CD4-positive, alpha-beta T cell treated with Interleukin-15 for 4 hours (primary cell): ENCODE results near the gene PIGQ.

Experiments used
- DNase-seq: peaks from one replicate; pipeline ENCODE4 v3.0.0-alpha.2; 2020; ENCODE audit warnings: low spot score

PIGQ gene

DNA sequence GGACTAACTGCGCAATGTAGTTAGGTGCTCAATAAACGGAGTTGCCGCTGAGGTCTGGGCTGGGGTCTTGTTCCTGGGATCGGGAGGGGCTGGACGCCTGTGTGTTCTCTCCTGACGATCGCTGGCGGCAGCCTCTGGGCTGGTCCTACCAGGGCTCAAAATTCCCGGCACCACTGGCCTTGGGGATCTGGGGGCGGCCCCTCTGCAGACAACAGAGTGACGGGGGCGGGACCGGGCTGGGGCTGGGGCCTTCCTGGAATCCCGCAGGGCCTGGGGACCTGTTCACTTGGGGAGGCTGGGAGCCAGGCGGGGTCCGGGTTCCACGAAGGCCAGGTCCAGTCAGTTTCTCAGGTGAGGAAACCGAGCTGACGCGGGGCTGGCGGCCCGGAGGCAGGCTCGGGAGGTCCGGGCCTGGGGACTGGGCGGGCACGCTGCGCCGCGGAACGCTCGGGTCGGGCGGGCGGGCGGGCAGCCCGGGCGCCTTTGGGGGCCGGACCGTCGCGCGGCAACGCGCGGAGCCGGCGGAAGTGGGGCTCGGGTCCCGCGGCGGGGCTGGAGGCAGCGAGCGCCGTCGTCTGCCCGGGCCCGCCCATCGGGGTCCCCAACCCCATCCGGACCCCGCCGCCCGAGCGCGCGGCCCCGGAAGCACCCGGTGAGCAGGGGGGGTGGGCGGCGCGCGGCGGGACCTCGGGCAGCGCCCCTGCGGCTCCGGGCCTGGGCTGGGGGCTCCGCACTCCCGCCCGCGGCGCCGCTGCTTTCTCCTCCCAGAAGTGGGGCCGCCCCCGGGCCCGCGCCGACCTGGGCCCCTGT is at the start of gene PIGQ:
TSS of gene PIGQ (plus strand) at position 524 of the 810 bp plus-strand sequence. CDS start 4,107 bp downstream, outside the sequence.
- peak; percentile 60 for DNase-seq

- no peak for DNase-seq
Observed at GRCh38 chr16:520847-521246, 48.9 kb upstream of the PIGQ start.

DNA sequence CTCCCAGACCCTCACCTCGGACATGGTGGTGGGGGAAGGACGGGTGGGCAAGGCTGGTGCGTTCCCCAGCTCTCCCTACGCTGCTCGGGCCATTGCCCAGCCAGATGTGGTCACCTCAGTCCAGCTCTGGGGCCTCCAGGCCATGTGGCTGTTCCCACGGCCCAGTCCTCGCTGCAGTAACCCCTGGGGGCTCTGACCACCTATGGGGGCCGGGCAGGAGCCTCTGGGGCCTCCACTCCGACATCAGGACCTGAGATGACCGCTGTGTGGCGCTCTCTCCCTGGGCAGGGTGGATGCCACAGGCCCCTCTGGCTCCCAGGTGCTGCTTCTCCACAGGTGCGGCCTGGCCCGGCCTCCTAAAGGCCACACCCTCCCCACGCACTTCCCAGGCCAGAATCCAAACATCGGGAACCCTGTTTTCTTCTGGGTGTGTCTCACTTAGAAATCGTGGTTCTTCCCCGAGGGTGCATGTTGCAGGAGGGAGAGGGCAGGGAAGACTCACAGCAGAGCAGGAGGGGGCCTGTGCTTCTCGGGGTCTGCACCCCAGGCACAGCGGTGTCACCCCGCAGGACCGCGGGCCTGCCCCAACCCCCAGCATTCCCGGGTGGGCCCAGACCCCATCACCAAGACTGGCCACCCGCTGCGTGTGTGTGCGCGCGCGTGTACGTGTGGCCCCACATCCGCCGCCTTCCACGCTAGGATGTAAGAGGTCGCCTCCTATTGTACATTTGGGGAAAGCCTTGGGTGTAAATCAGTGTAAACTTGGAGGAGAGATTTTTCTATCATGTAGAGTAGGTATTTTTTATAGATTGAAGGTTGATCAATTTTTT is 48.2 kb upstream of the PIGQ start:
- no peak for DNase-seq

DNA sequence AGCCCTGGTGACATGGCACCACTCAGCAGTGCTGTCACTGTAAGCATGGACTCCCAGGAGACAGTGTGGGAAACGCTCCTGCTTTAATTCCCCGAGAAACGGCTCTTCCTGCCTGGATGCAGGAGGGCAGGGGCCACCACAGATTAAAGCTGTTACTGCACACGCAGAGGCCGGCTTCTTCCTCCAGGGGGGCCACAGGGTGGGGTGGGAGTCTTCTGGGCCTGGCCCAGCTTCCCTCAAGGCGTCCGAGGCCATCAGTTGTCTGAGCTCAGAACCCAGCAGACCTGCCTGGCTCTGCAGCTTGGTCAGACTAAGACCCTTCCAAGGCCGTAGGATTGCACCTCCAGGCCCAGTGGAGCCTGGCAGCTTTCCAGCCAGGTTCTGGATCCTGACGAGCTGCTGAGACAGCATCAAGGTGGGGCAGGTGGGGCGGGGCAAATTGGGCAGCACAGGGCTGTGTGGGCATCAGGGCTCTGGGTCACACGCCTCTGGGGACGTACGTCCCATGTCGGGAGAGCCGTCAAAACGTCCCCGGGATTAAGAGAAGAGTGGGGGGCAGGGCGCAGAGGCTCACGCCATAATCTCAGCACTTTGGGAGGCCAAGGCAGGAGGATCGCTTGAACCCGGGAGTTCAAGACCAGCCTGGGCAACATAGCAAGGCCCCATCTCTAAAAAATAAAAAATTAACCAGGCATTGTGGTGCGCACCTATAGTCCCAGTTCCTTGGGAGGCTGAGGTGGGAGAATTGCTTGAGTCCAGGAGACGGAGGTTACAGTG is 47.3 kb upstream of the PIGQ start:
- DNase-seq = no peak

DNA sequence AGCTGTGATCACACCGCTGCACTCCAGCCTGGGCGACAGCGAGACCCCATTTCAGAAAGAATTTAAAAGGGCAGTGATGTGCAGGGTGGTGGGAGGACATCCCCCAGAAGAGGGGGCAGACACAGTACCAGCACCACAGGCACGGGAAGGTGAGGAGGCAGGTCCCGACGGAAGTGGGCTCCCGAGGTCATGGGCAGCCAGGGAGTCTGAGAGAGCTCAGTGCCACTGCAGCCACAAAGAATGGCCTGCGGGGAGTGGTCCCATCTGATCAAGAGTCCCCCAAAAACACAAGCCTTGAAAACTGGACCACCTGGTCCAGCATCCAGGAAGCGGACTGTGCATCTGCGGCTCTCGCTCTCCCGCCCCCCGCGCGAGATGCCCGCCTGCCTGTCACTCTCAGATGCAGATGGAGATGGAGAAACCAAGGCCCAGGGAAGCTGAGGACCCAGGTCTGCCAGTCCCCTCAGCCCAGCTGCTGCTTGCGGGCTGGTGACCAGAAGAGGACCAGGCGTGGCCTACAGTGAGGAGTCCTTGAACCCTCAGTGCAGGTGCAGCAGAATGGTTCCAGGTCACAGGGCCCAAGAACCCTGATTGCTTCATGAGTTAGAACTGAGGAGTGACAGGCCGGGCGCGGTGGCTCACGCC is 46.5 kb upstream of the PIGQ start:
- no peak for DNase-seq

DNA sequence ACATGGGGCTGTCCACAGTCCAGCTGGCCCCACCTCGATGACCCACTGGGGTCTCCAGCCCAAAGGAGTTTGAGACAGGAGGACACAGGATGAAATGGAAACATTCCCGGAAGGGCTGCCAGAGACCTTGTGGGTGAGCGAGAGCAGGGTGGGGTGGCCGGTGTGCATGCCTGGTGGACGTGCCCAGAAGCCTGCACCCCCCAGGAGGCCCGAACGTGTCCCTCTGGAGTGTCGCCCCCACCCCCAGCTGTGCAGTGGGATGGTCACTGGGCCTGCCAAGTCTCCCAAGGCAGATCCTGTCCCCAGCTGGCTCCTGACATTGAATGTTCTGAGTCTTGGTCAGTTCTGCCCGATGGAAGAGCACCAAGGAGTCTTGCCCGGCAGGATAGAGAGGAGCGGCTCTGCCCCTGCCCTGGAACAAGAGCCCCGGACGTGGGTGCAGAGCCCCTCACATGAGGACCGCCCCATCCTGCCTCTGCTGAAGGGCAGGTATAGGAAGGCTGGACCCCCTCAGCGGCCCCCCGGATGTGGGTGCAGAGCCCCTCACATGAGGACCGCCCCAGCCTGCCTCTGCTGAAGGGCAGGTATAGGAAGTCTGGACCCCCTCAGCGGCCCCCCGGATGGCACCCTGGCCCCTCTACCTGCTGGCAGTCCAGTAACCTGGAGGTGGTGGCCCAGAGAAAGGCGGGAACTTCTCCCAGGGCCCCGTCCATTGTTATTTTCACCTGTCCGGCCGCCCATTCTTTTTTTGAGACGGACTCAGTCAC is 45.3 kb upstream of the PIGQ start:
- DNase-seq = no peak

DNA sequence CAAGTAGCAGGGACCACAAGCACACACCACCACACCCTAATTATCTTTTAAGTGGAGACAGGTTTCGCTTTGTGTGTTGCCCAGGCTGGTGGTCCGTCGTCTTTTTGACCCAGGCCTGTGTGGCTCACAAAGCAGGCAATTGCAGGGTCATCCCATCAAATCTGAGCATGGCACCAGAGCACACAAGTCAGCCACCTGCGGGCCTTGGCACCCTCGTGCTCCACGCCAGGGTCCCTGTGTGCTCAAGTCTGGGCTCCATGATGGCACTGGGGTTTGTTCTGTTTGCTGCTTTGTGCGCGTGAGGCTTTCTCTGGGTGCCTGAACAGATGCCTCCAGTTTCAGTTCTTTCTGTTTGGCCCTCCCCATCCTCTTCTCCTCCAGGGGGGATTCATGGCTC is 44.6 kb upstream of the PIGQ start:
- DNase-seq = no peak

GRCh38 chr16:525520-526180 is 44.1 kb upstream of the PIGQ start:
- DNase-seq = peak; percentile 73

GRCh38 chr16:526181-527014 is 43.4 kb upstream of the PIGQ start:
- no peak for DNase-seq

GRCh38 chr16:527015-527903 is 42.5 kb upstream of the PIGQ start, which contains the start of gene CAPN15:
Gene CAPN15 (plus strand): TSS chr16:527712. CDS start chr16:546839, 19,127 bp downstream.
- peak; percentile 79 for DNase-seq

DNA sequence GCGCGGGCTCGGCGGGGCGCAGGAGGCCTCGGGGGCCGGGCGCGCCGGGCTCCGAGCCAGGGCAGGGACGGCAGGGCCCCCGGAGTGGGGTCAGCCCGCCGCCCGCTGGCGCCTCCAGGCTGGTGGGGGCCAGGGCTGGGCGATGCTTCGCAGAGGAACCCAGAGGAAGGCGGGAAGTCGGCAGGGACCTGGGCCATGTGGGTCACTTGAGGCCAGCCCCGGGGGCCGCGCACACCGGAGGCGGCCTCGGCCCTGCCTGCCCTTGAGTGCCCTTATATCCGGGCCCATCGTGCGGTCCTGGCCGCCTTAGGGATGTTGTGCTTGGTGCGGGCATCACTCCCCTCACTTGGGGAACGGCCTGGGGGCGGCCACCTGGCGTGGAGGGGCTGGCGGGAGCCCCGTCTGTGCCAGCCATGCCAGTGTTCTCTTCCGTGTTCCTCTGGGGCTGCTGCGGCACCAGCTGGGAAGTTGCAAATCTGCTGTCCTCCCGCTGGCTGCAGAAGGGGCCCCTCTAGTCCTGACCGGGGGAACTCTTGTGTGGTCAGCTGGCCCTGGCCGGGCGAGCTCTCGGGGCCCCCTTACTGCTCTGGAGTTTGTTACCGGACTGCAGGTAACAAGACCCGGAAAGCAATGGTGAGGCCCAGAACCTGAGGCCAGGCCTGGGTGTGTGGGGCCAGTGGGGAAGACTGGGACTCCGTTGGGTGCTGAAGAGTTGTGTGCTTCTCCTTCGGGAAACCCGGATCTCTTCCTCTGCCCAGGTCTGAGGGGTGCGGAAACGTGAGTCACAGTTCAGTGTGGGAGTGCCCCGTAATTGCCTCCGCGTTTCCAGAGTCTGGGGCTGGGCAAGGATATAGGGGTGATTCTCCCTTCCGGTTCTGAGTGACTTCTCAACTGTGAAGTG is 41.4 kb upstream of the PIGQ start:
- DNase-seq = peak; percentile 32

- peak; percentile 28 for DNase-seq
Observed at GRCh38 chr16:529012-529575, 40.7 kb upstream of the PIGQ start.

- DNase-seq = no peak
Observed at GRCh38 chr16:530111-530817, 39.5 kb upstream of the PIGQ start.

GRCh38 chr16:531494-532125 is 38.2 kb upstream of the PIGQ start:
- DNase-seq = no peak

DNA sequence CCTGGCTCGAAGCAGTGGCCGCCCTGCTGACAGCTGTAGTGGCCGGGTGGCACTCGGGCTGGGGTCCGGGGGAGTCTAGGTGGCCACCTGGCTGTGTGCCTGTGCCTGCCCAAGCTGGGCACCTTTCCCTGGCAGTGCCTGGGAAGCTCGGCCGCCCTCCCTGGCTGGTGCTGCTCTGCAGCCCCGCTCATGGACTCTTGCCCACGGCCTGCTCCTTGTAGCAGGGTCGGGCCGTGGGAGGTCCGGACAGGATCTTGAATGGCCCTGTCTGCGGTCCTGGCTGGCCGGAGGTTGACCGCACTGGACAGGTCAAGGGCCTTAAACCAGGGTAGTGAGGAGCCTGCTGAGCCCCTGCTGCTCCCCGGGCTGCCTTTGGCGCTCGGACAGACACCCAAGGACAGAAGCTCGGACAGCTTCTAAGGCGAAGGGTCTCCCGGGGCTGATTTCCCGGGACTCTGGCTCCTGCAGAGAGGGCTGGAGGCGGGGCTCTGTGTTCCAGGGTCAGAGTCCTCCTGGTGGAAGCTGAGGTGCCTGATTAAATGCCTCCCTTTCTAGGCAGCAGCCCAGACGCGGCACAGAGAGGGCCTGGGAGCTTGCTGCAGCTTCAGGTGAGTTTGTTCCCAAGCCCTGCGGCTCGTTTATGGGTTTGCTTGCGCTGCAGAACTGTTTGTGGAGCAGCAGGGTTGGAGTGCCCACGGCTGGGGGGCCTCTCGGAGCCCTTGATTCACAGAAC is 36.2 kb upstream of the PIGQ start:
- DNase-seq = no peak
